NCI-H1930 (cell line): ENCODE data around the gene BCAS3.

ENCODE experiments used
- DNase-seq, 2 experiments: peaks; one replicate each; lab custom pipeline; 2025; lab: John Stamatoyannopoulos, UW

Gene BCAS3

DNA sequence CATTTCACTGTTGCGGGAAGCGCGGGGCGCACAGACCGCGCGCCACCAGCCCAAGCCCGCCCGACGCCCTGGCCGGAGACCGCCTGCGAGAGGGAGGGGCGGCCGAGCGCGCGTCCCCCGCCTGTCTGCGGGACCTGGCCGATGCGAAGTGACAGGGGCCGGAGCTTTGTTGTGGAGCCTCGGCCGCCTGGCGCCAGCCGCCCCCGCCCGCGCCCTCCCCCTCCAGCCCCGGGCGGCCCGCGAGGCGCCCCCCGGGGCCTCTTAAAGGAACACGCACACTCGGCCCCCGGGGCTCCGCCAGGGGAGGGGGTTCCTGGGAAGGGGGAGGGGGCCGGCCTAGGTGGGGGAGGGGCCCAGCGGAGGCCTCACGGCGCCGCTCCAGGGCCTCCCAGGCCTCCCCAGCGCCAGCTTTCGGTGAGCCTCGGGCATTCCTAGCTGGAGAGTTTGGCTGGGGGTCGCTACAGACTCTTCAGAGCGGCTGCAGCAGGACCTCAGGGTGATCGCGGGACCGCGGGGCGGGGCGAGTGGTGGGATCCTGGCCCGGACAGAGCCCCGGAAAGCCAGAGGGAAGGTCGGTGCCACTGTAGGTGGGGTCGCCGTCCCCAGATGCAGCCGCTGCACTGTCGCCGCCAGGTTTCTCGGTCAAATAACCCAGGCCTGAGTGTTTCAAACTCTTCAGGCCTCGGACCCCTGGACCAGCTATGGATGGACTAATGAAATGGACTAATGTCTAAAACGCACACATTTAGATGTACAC, 719.6 kb downstream of the BCAS3 start:
- DNase-seq: no peak

DNA sequence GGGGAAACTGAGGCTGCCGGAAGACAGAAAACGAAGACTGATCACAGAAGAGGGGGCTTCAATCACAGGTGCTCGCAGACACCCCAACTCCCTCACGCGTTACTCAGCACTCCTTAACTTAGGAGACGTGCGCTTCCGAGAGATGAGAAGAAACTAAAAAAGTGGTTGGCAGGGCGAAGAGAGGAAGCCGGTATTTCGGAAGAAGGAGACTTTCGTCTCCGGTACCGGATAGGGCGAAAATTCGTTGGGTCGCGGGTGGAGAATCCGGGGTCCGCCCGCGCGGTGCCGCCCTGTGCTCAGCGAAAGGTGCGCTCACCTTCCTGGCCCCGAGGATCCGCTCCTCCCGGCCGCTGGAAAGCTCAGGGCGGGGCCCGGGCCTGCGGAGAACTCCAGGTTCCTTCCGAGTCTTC, 721.1 kb downstream of the BCAS3 start:
- DNase-seq: peak in 1 of 2 experiments; percentile 33

DNA sequence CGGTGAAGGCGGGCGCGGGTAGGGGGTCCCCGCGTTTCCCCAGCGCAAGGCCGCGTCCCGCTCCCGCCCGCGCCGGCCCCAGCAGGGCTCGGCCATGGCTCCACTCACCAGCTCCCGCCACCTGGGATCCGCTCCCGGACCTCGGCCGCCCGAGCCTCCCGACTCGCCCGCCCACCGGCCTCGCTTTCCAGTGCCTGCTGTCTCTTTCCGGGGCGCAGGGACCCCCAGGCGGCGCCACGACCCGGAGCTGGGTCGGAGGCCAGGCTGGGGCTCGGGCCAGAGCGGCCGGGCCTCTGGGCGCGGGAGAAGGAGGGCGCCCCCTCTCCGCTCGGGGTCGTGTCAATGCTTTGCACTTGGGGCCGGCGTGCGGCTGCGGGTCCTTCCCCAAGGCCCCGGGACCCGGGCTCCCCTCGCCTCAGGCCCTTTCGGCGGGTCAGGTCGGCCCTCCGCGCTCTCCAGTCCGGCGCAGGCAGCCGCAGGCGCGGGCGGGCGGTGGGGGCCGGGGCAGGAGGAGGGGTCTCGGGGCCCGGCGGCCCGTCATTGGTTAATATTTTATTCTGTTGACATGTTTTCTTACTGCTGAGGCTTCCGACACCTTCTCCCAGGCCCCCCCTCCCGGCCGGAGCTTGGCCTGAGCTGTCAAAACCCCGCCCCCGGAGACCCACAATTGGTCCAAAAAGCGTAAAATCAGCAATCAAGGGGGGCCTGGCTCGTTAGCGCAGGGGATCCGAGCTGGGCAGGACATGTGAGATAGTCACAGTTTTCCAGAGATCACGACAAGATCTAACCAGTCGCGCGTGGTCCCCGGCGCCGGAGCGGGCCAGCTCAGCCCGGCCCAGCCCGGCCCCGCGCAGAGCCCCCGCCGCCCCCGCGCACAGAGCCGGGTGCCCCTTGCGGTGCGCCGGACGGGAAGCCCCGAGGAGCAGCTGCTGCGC, 721.7 kb downstream of the BCAS3 start, which contains the start of gene TBX2:
TSS of gene TBX2 (plus strand) at position 713 of the 935 bp plus-strand sequence. CDS start 334 bp downstream, outside the sequence.
- peak; percentile 80 to 88 for DNase-seq

DNA sequence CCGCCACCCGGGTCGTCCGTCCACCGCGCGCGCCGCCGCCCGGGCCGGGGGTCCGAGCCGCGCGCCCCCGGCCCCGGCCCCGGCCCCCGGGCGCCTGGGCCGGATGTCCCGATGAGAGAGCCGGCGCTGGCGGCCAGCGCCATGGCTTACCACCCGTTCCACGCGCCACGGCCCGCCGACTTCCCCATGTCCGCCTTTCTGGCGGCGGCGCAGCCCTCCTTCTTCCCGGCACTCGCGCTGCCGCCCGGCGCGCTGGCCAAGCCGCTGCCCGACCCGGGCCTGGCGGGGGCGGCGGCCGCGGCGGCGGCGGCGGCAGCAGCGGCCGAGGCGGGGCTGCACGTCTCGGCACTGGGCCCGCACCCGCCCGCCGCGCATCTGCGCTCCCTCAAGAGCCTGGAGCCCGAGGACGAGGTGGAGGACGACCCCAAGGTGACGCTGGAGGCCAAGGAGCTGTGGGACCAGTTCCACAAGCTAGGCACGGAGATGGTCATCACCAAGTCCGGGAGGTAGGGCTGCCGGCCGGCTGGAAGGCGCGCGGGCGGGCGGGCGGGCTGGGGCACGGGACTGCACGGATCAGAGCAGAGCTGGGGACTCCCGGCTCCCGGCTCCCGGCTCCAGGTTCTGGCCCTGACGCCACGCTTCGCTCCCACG, 722.5 kb downstream of the BCAS3 start:
- DNase-seq: peak in 1 of 2 experiments; percentile 33

DNA sequence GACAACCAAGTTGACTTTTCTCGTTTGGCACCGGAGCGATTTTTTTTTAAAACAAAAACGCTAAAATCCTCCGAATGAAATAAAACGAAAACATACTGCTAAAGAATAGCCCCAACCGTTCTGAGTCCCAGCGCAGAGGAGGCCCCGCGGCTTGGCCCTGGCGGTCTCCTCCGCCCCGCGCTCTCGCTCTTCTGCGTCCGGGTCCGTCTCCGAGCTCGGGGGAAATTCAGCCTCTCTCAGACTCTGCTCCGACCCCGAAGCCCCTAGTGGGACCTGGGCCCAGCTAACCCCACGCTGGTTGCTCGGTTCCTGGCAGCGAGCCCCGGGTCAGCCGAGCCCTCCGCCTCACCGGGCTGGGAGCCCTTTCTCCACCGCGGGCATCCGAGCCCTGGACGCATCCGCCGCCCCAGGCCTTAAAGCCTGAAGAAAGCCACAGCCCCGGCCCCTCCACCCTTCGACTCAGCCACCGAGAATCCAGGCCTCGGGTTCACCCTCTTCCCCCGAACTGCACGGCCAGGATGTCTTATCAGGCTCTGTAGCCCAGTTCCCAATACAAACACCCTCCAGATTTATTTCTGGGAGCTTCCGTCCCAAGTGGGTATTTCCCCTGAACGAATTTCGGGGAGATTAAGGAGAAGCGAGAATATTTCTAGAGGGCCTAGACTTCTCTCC, 723.2 kb downstream of the BCAS3 start:
- DNase-seq: no peak

DNA sequence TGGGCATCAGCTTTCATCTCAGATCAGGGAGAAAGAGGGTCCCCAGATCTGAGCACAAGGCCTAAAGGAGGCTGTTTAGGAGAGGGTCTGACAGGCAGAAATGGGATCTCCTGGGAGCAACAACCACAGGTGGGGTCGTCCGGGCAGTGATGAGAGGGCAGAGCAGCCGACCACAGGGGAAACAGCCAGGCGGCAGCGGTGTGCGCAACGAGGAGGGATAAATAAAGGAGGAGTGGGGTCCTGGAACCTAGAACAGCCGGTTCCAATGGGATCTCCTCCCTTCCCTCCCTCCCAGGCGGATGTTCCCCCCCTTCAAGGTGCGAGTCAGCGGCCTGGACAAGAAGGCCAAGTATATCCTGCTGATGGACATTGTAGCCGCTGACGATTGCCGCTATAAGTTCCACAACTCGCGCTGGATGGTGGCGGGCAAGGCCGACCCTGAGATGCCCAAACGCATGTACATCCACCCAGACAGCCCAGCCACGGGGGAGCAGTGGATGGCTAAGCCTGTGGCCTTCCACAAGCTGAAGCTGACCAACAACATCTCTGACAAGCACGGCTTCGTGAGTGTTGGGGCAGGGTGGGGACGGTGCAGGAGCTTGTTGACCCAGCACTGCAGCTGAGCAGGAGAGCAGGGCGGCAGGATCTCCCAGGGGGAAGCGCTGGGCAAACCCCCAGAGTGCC, 723.9 kb downstream of the BCAS3 start:
- no peak for DNase-seq

DNA sequence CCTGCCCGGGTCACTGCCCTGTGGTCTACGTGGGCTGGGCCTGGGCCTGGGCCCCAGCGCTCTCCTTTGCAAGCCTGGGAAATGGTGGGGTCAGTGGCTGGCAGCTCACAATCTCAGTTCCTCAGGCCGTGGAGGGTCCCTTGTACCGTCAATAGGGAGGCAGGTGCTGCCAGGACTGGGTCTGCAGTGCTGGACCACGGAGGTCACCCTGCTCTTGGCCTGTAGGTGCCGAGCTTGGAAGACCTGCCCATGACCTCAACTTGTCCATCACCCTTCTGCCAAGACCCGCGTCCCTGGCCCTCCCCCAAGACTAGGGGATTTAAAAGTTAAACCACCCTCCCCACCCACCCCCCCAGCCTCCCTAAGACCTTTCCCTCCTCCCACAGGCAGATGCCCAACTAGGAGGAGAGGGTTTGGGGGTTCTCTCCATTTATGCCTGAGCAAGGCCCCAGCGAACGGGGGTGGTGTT, 724.5 kb downstream of the BCAS3 start:
- no peak for DNase-seq

DNA sequence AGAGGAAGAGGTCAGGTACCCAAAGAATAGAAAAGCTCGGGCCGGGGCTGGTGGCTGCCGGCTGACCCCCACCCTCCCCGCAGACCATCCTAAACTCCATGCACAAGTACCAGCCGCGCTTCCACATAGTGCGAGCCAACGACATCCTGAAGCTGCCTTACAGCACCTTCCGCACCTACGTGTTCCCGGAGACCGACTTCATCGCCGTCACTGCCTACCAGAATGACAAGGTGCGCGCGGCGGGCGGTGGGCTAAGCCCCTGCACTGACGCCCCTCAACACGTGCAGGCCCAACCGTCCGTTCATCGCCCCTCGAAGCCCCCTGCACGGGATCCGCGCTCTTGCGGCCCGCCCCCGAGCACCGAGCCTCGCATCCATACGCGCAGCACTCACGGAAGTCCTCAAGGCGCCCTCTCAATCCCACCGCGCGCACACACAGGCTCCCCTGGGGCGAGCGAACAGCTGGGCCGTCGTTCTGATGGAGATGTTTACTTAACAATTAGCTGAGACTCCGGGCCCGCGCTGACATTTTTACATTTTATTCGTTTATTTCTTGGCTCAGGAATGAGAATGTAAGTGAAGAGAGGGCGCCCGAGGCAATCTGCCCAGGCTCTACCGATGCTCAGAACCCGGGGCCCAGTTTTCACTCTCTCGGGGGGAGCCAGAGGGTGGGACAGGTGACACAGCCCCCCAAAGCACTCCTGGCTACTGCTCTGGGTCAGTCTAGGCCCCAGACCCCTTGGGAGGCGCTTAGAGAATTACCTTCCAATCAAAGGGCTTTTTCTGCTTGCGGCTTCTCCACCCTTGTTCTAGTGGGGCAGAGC, 725.5 kb downstream of the BCAS3 start:
- DNase-seq: no peak

DNA sequence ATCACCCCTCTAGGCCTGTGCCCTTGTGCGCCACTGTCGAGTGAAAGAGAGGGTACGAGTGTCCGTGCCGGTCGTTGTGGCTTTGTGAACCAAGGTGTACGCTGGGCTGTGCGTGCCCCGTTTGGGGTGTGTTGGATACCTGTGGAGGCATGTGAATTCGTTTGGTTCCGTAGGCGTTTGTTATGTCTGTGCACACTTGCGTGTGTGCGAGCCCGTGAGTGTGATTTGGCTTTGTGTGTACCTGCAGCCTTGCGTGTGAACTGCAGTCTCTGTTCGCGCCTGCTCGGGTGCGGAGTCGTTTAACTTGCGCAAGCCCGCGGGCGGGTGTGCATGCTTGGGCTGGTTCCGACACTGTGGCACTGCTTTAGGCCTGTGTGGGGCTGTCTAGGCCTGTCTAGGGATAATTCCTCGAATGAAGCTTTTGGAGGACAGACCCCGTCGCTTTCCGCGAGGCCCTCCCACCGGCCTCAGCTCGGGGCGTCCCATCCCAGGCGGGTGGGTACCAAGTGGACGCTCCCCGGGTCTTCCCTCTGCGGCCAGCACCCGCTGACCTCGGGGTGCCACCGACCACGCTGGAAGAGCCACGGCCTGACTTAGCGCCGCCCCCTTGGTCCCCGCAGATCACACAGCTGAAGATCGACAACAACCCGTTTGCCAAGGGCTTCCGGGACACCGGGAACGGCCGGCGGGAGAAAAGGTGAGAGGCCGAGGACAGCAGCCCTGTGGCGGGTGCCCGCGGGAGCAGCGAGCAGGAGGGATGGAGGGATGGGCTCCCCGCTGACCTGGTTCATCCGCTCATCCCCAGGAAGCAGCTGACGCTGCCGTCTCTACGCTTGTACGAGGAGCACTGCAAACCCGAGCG, 726.4 kb downstream of the BCAS3 start:
- no peak for DNase-seq

DNA sequence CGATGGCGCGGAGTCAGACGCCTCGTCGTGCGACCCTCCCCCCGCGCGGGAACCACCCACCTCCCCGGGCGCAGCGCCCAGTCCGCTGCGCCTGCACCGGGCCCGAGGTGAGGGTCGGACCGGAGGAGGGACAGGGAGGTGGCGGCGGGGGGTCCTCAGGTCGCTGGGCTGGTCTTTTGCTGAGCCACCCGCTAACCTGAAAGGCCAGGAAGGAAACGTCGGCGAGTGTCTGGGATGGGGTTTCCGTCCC, 726.9 kb downstream of the BCAS3 start:
- no peak for DNase-seq

DNA sequence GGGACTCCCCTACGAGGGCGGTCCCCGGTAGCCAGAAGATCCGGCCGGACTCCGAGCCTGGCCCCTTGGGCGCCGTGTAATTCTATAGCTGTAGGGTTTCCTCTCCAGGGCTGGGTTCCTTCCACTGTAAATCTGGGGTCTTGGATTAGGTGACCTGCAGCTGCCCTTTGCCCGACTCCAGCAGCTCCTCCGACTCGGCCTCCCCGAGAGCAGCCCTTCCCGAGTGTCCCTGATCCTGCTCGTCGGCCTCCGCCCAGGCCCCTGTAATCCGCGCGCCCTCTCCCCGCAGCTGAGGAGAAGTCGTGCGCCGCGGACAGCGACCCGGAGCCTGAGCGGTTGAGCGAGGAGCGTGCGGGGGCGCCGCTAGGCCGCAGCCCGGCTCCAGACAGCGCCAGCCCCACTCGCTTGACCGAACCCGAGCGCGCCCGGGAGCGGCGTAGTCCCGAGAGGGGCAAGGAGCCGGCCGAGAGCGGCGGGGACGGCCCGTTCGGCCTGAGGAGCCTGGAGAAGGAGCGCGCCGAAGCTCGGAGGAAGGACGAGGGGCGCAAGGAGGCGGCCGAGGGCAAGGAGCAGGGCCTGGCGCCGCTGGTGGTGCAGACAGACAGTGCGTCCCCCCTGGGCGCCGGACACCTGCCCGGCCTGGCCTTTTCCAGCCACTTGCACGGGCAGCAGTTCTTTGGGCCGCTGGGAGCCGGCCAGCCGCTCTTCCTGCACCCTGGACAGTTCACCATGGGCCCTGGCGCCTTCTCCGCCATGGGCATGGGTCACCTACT, 727.4 kb downstream of the BCAS3 start:
- DNase-seq: no peak

DNA sequence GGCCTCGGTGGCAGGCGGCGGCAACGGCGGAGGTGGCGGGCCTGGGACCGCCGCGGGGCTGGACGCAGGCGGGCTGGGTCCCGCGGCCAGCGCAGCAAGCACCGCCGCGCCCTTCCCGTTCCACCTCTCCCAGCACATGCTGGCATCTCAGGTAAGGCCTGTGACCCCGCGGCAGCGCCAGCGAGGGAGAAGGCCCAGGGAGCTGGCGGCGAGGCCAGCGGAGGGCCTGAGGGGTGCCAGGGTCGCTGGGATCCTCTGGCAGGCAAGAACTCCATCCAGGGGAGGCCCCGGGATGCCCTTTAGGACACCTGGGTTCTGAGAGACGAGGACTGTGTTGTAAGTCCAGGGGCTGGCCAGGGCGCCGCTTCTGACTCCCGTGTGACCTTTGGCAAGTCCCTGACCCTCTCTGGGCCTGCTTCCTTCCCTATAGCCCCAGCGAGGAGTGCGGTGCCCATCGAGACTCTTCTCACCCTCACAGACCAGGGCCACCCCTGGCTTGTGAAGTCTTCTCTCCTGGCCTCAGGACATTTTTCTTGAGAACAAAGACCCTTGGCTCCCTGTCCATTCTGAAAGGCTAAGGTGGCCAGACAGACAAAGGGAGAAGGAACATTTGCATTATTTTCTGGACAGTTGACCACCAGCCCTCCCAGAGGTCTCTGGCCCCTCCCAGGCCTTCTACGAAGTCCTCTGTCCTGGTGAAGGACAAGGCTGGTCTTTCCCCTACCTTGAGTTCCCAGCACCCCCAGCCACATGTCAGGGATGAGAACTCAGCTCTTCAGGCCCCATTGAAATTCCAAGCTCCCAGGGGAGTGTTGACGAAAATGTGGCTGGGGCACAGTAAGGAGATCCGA, 728.3 kb downstream of the BCAS3 start:
- no peak for DNase-seq

DNA sequence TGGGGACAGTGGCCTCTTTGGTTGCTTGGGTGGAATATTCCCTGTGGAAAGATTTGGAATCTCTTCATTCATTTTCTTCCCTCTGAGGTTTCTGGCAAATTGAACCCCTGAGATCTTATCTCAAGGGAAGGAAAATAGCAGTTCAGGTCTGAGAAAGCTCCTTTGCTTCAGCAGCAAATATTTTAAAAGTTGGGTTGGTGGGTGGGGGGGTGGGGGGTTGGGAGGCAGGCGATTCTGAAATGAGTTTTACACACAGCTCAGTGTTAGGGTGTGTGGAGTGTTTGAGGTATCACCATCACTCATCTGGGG, 728.8 kb downstream of the BCAS3 start:
- no peak for DNase-seq

DNA sequence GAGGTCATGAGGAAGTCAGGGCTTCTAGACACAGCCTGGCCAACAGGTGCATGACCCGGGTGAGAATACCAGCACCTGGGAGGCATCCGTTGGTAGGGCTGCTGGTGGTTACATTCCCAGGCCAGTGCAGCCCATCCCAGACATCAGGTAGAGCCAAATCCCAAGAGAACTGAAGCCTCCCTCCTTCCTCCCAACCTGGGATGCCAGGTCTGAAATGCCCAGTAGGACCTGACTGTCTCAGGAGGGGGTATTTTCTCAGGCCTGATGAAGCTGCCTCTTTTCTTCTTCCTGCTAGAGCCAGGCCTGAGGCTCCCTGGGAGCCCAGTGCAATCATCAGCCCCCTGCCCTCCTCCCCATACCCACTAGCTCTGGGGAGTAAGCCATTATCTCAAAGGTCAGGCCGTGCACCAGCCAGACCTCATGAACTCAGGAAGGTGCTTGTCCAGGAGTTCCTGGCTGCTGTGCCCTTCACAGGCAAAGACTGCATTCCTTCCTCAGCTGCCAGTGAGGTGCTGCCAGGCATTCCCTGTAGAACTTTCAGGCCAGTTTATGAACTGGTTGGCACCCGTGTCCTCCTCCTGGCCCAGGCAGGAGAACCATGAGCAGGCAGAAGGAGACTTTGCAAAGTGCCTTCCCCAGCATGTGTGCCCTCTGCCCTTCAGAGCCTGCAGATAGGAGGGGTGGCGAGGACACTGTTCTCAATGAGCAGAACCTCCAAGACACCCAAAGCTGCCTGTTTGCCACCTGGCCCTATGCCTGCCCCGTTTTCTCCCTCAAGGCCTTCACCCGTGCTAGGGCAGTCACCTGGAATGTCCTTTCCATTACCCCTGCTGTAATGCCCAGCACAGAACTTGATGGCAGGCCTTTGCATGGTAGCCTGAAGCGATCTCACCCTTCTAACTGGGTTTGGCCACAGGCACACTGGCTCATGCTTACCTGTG, 729.6 kb downstream of the BCAS3 start:
- DNase-seq: no peak

DNA sequence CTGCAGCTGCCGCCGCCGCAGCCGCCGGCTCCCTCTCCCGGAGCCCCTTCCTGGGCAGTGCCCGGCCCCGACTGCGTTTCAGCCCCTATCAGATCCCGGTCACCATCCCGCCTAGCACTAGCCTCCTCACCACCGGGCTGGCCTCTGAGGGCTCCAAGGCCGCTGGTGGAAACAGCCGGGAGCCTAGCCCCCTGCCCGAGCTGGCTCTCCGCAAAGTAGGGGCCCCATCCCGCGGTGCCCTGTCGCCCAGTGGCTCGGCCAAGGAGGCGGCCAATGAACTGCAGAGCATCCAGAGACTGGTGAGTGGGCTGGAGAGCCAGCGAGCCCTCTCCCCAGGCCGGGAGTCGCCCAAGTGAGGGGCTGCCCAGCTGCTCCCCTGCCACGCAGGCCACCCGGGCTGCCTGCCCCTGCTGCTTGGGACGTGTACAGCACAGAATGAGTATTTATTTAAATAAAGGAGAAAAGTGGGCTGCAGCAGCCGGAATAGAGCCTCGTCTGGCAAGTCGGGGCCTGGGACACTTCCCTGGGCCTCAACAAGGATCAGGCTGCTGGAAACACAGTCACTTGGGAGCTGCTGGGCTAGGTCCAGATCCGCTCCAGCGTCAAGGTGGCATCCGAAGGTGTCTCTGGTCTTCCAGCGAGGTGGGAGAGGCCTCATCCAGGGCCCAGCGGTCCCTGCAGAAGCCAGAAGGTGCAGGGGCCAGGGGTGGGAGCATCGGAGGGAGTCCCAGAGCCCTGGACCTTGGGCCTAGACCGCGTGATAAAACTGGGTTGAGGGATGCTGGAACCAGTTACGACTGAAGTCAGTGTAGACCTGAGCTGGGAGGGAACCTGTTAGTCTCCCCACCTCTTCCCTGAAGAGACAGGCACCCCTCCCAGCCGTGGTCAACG, 730.7 kb downstream of the BCAS3 start:
- DNase-seq: no peak
